H1 (cell line): ENCODE results near the gene TDG. TPM values are rescaled to one million over a fixed set of nuclear protein-coding genes. Genes with fewer than 3 reads are reported as not detected.

Experiments
- CTCF ChIA-PET: fragments of 300-600 bp; sonication (Branson Sonifier 250); formaldehyde crosslinking; loops from one replicate; lab custom pipeline; 2021; ENCODE audit not compliant: partially characterized antibody; lab: Charles Lee
- POLR2A ChIA-PET: fragments of 300-600 bp; sonication (Branson Sonifier 250); formaldehyde crosslinking; loops from one replicate; lab custom pipeline; 2021; ENCODE audit warnings: inconsistent platforms; ENCODE audit not compliant: partially characterized antibody; lab: Charles Lee
- DNase-seq, 2 experiments: peaks; one replicate each; pipeline versions ENCODE4 v3.0.0 to v3.0.0-alpha.2; 2010 to 2022; ENCODE audit warnings: low spot score in 2 of 2, low read depth in 1 of 2, mixed read lengths in 1 of 2
- FAIRE-seq: peaks from 2 replicates; lab custom pipeline; 2011; peaks lifted over from hg19 to GRCh38; lab: Jason Lieb, UNC
- H2AFZ ChIP-seq: 2 replicates; pipeline ENCODE4 v1.8.1; 2012; ENCODE audit warnings: low read length, inconsistent platforms
- H2AK5ac ChIP-seq: 2 replicates; pipeline ENCODE4 v1.6.1; 2013; ENCODE audit warnings: low read depth, low read length
- H2BK120ac ChIP-seq: replicated peaks from 2 replicates; pipeline ENCODE3; 2013; ENCODE audit warnings: low read depth, low read length, inconsistent platforms
- H2BK12ac ChIP-seq: 2 replicates; pipeline ENCODE4 v1.6.1; 2013; ENCODE audit warnings: low read depth, low read length
- H2BK15ac ChIP-seq: 2 replicates; pipeline ENCODE4 v1.6.1; 2013; ENCODE audit warnings: low read length
- H2BK20ac ChIP-seq: 2 replicates; pipeline ENCODE4 v1.6.1; 2013; ENCODE audit warnings: low read length
- H2BK5ac ChIP-seq: 2 replicates; pipeline ENCODE4 v1.6.1; 2013; ENCODE audit warnings: low read depth, low read length
- H3K14ac ChIP-seq: 2 replicates; pipeline ENCODE4 v1.6.1; 2013; ENCODE audit warnings: inconsistent platforms; ENCODE audit not compliant: insufficient read length
- H3K18ac ChIP-seq: 2 replicates; pipeline ENCODE4 v1.6.1; 2013; ENCODE audit warnings: low read length; ENCODE audit errors: extremely low read depth
- H3K23ac ChIP-seq: 2 replicates; pipeline ENCODE4 v1.6.1; 2013; ENCODE audit warnings: inconsistent platforms; ENCODE audit not compliant: insufficient read length
- H3K23me2 ChIP-seq: 2 replicates; pipeline ENCODE4 v1.6.1; 2013; ENCODE audit warnings: low read depth, low read length
- H3K27ac ChIP-seq: 2 replicates; pipeline ENCODE4 v1.6.1; 2011; ENCODE audit warnings: low read depth, low read length, inconsistent platforms
- H3K27me3 ChIP-seq, 4 experiments: replicated peaks in 1 of 4; 1 replicate in 1 of 4; 2 replicates in 3 of 4; pipeline versions ENCODE4 v1.6.1 to v1.8.1; 2011 to 2013; ENCODE audit warnings: low read length in 3 of 4, mild to moderate bottlenecking in 3 of 4, inconsistent platforms in 2 of 4, mixed read lengths in 2 of 4, moderate library complexity in 1 of 4; ENCODE audit not compliant: control insufficient read depth in 3 of 4, insufficient read depth in 3 of 4; ENCODE audit errors: extremely low read depth in 1 of 4
- H3K36me3 ChIP-seq, 4 experiments: 2 replicates each; pipeline versions ENCODE4 v1.6.1 to v1.8.1; 2011 to 2013; ENCODE audit warnings: mild to moderate bottlenecking in 4 of 4, low read length in 3 of 4, moderate library complexity in 2 of 4, control low read depth in 1 of 4, inconsistent platforms in 1 of 4; ENCODE audit not compliant: insufficient read depth in 4 of 4, control insufficient read depth in 2 of 4
- H3K4ac ChIP-seq: replicated peaks from 2 replicates; pipeline ENCODE3; 2013; ENCODE audit warnings: low read length, low read depth, mixed read lengths, inconsistent platforms; ENCODE audit not compliant: insufficient read length
- H3K4me1 ChIP-seq, 4 experiments: replicated peaks in 1 of 4; 1 replicate in 1 of 4; 2 replicates in 3 of 4; pipeline versions ENCODE4 v1.6.1 to v1.8.1; 2011 to 2013; ENCODE audit warnings: low read length in 3 of 4, inconsistent platforms in 2 of 4, mixed read lengths in 1 of 4; ENCODE audit not compliant: insufficient read depth in 4 of 4, control insufficient read depth in 3 of 4
- H3K4me2 ChIP-seq, 2 experiments: 2 replicates each; pipeline versions ENCODE4 v1.6.1 to v1.8.1; 2011 to 2013; ENCODE audit warnings: low read depth in 2 of 2, low read length in 2 of 2, control low read depth in 1 of 2, inconsistent platforms in 1 of 2, mild to moderate bottlenecking in 1 of 2; ENCODE audit not compliant: insufficient read depth in 1 of 2
- H3K4me3 ChIP-seq, 4 experiments: fragments of 200-600, 300-600 bp in 1 of 4; sonication (generic), shearing (Covaris generic), sonication (Bioruptor Twin) in 1 of 4; 2 replicates each; pipeline versions ENCODE4 v1.5.1 to v1.8.1; 2011 to 2016; ENCODE audit warnings: low read length in 4 of 4, low read depth in 3 of 4, control low read depth in 2 of 4, inconsistent platforms in 2 of 4, mild to moderate bottlenecking in 2 of 4, mixed read lengths in 1 of 4, moderate library complexity in 1 of 4; ENCODE audit not compliant: insufficient read depth in 2 of 4; ENCODE audit errors: extremely low read depth in 1 of 4
- H3K56ac ChIP-seq: replicated peaks from 2 replicates; pipeline ENCODE3; 2013; ENCODE audit warnings: low read depth, mild to moderate bottlenecking, mixed read lengths, low read length, inconsistent platforms; ENCODE audit not compliant: insufficient read length
- H3K79me1 ChIP-seq: 2 replicates; pipeline ENCODE4 v1.6.1; 2013; ENCODE audit warnings: low read depth, low read length, control low read depth
- H3K79me2 ChIP-seq, 2 experiments: 2 replicates each; pipeline versions ENCODE4 v1.6.1 to v1.8.1; 2012 to 2013; ENCODE audit warnings: low read length in 2 of 2, mild to moderate bottlenecking in 2 of 2, inconsistent platforms in 1 of 2; ENCODE audit not compliant: insufficient read depth in 2 of 2, control insufficient read depth in 1 of 2
- H3K9ac ChIP-seq, 4 experiments: replicated peaks in 1 of 4; 1 replicate in 1 of 4; 2 replicates in 3 of 4; pipeline versions ENCODE4 v1.6.1 to v1.8.1; 2011 to 2013; ENCODE audit warnings: low read depth in 3 of 4, low read length in 3 of 4, control low read depth in 2 of 4, mild to moderate bottlenecking in 2 of 4, moderate library complexity in 2 of 4, inconsistent platforms in 1 of 4; ENCODE audit errors: extremely low read depth in 1 of 4
- H3K9me3 ChIP-seq, 2 experiments: 2 replicates each; pipeline versions ENCODE4 v1.6.1 to v1.8.1; 2012 to 2013; ENCODE audit warnings: mild to moderate bottlenecking in 2 of 2, moderate library complexity in 2 of 2, control low read depth in 1 of 2, inconsistent platforms in 1 of 2, low read depth in 1 of 2, low read length in 1 of 2, mixed read lengths in 1 of 2; ENCODE audit not compliant: insufficient read depth in 2 of 2
- H4K20me1 ChIP-seq, 2 experiments: replicated peaks in 1 of 2; 2 replicates each; pipeline versions ENCODE3 to v1.8.1; 2011 to 2013; ENCODE audit warnings: inconsistent platforms in 2 of 2, low read length in 2 of 2, mild to moderate bottlenecking in 1 of 2; ENCODE audit not compliant: insufficient read depth in 2 of 2, control insufficient read depth in 1 of 2
- H4K5ac ChIP-seq: 2 replicates; pipeline ENCODE4 v1.6.1; 2013; ENCODE audit warnings: low read length, low read depth, mixed read lengths, inconsistent platforms; ENCODE audit not compliant: insufficient read length
- H4K8ac ChIP-seq: 2 replicates; pipeline ENCODE4 v1.8.0; 2013; ENCODE audit warnings: mild to moderate bottlenecking, moderate library complexity, low read length, inconsistent platforms; ENCODE audit not compliant: insufficient read depth; ENCODE audit errors: extremely low read depth
- H4K91ac ChIP-seq: replicated peaks from 2 replicates; pipeline ENCODE3; 2013; ENCODE audit warnings: low read length, mixed read lengths, inconsistent platforms; ENCODE audit not compliant: insufficient read length
- BCL11A ChIP-seq, 2 experiments: IDR thresholded peaks; one replicate each; pipeline ENCODE4 v1.6.1; 2011; ENCODE audit warnings: low read depth in 2 of 2, low read length in 2 of 2, mild to moderate bottlenecking in 2 of 2
- CHD2 ChIP-seq: IDR thresholded peaks from 2 replicates; pipeline ENCODE4 v1.6.1; 2012; ENCODE audit warnings: low read length, improper control_type of control experiment
- EZH2 ChIP-seq: fragments of 200-600 bp; sonication (generic); IDR thresholded peaks from 2 replicates; pipeline ENCODE4 v1.7.1; 2012; ENCODE audit warnings: low read depth, mild to moderate bottlenecking, moderate library complexity, low read length, inconsistent platforms; ENCODE audit not compliant: severe bottlenecking
- FOSL1 ChIP-seq: IDR thresholded peaks from 2 replicates; pipeline ENCODE4 v1.6.1; 2011; ENCODE audit warnings: mild to moderate bottlenecking, low read depth, low read length, moderate library complexity; ENCODE audit not compliant: insufficient read depth
- JUND ChIP-seq: IDR thresholded peaks from 2 replicates; pipeline ENCODE4 v1.6.1; 2011; ENCODE audit warnings: mild to moderate bottlenecking, improper control_type of control experiment, low read length
- RAD21 ChIP-seq, 2 experiments: IDR thresholded peaks in 1 of 2; conservative IDR thresholded peaks in 1 of 2; 2 replicates each; pipeline ENCODE4 v1.6.1; 2011; ENCODE audit warnings: low read depth in 2 of 2, low read length in 2 of 2, improper control_type of control experiment in 1 of 2, inconsistent platforms in 1 of 2, mild to moderate bottlenecking in 1 of 2, moderate library complexity in 1 of 2
- RFX5 ChIP-seq: IDR thresholded peaks from 2 replicates; pipeline ENCODE4 v1.6.1; 2011; ENCODE audit warnings: low read depth, low read length, improper control_type of control experiment, borderline replicate concordance
- RXRA ChIP-seq: IDR thresholded peaks from 2 replicates; pipeline ENCODE4 v1.6.1; 2011; ENCODE audit warnings: low read depth, mild to moderate bottlenecking, low read length, moderate library complexity; ENCODE audit not compliant: insufficient read depth
- SAP30 ChIP-seq: fragments of 300-600 bp; sonication (generic); IDR thresholded peaks from 2 replicates; pipeline ENCODE4 v1.7.1; 2012; ENCODE audit warnings: low read length, moderate library complexity, mild to moderate bottlenecking, inconsistent platforms; ENCODE audit not compliant: insufficient read depth, insufficient replicate concordance
- SRF ChIP-seq: IDR thresholded peaks from 2 replicates; pipeline ENCODE4 v1.6.1; 2011; ENCODE audit warnings: mild to moderate bottlenecking, low read depth, low read length, moderate library complexity
- TAF1 ChIP-seq: IDR thresholded peaks from 2 replicates; pipeline ENCODE4 v1.6.1; 2011; ENCODE audit warnings: mild to moderate bottlenecking, low read depth, low read length
- WGBS, 2 experiments: shearing (Covaris generic) in 1 of 2; methylation state at CpG; one replicate each; pipeline versions ENCODE4 v1.1.6 to v1.1.7; 2013 to 2015; ENCODE audit warnings: low lambda C conversion rate in 2 of 2, mixed read lengths in 2 of 2, inconsistent platforms in 1 of 2, low coverage in 1 of 2, missing lambda C conversion rate in 1 of 2; ENCODE audit not compliant: insufficient replicate concordance in 2 of 2, insufficient coverage in 1 of 2, insufficient read length in 1 of 2; ENCODE audit errors: extremely low coverage in 1 of 2, missing lambda C conversion rate in 1 of 2; 5-methylcytosine and 5-hydroxymethylcytosine counted together
- polyA plus RNA-seq, 7 experiments: library from polyadenylated mRNA; depleted of rRNA in 3 of 7; stranded (reverse) in 5 of 7; unstranded in 2 of 7; fragments of >200 nt in 5 of 7; fragments of 200-250 nt in 2 of 7; gene quantifications; 1 replicate in 5 of 7; 2 replicates in 1 of 7; 4 replicates in 1 of 7; pipeline versions ENCODE4 v1.2.1 to v1.2.3, GENCODE V29; 2011 to 2013; ENCODE audit warnings: missing spikeins in 2 of 7, mixed read lengths in 2 of 7
- total RNA-seq: library from RNA; stranded (reverse); fragmentation: NEBNext Ultra II Directional; extraction: Animal tissue kit (Norgen Biotek cat#: 25700); gene quantifications from 2 replicates; pipeline ENCODE4 v1.2.1, GENCODE V29; 2021
- TF ChIP-seq, protein P1 (sequence below): IDR thresholded peaks from 2 replicates; pipeline ENCODE4 v1.6.1; 2012; ENCODE audit warnings: low read length, inconsistent platforms

TDG gene
- total and polyA plus RNA-seq, 2 of the 8 experiments (the other 6 are each of a cell fraction or from before 2014, with no cell fraction given): 22.7 to 47.8 TPM

DNA sequence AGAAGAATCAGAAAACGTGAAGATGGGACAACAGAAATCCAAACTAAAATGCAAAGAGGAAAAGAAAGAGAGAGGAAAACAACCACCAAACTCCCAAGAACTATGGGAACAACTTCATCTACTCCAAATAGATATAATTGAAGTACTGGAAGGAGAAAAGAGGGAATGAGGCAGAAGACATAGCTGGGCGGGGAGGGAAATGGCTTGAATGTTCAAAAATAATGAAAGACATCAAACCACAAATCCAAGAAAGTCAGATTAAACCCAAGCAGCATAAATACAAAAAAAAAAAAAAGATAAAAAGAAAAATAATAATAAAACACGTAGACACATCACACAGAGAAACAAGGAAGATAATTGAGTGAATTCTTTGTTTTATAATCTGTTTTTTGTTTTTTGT, 47.8 kb upstream of the TDG start:
- no peak overlapping the region for H2AFZ ChIP-seq
- 53% methylated on average over 3 of the region's 3 CpGs; no CpG with 5 or more reads in 1 of the 2 experiments for WGBS, 2 experiments
- H3K4me3 ChIP-seq: no peak overlapping the region
- no peak overlapping the region for H4K91ac ChIP-seq
- H3K4me2 ChIP-seq: no peak overlapping the region
- H3K56ac ChIP-seq: no peak overlapping the region
- FAIRE-seq (no peak), DNase-seq (no peak)
- no peak overlapping the region for H2AK5ac ChIP-seq
- H3K79me1 ChIP-seq: no peaks in the 10 kb centered on the region
- POLR2A ChIA-PET: interaction anchor here (1.0 to 2.0 kb wide), 2 partner anchors 10 to 12 kb away, joined by 4 to 6 read pairs; partner anchors contain the start of gene HSP90B1
- no peaks in the 10 kb centered on the region for H3K27me3 ChIP-seq
- no peak overlapping the region for H4K8ac ChIP-seq
- peaks cover 0 to 3% of the 10 kb centered on the region in 2 experiments; a peak in 2 of 4 replicates for H3K9me3 ChIP-seq
- no peak overlapping the region for H2BK15ac ChIP-seq
- H2BK120ac ChIP-seq: no peak overlapping the region
- no peaks in the 10 kb centered on the region for H3K4me1 ChIP-seq
- no peak overlapping the region for H3K18ac ChIP-seq
- no peak overlapping the region for H2BK12ac ChIP-seq
- H2BK5ac ChIP-seq: no peak overlapping the region
- H3K27ac ChIP-seq: no peak overlapping the region
- CTCF ChIA-PET: interaction anchor here (0.6 to 0.8 kb wide), 3 partner anchors 12 to 359 kb away, joined by 3 to 4 read pairs (median 3); no protein-coding TSS in a partner anchor
- H3K4ac ChIP-seq: no peak overlapping the region
- H3K23ac ChIP-seq: no peak overlapping the region
- no peaks in the 10 kb centered on the region for H3K36me3 ChIP-seq
- H4K5ac ChIP-seq: no peak overlapping the region
- H3K23me2 ChIP-seq: no peaks in the 10 kb centered on the region
- H4K20me1 ChIP-seq: no peaks in the 10 kb centered on the region
- no peak for TF ChIP-seq SRF
- TF ChIP-seq EZH2: no peak
- TF ChIP-seq CHD2: no peak
- no peak for TF ChIP-seq RXRA
- TF ChIP-seq RFX5: no peak
- TF ChIP-seq JUND: no peak
- no peak for TF ChIP-seq FOSL1
- no peak for TF ChIP-seq RAD21 (IDR thresholded peaks at IDR 0.05 in 1 of 2, conservative IDR thresholded peaks at IDR 0.05 in 1 of 2; ENCODE audit: low read depth in 2 of 2, low read length in 2 of 2)
- no peak for TF ChIP-seq TAF1
- TF ChIP-seq BCL11A (IDR thresholded peaks at IDR 0.05; ENCODE audit: low read depth in 2 of 2, low read length in 2 of 2): no peak
- TF ChIP-seq, protein P1, sequence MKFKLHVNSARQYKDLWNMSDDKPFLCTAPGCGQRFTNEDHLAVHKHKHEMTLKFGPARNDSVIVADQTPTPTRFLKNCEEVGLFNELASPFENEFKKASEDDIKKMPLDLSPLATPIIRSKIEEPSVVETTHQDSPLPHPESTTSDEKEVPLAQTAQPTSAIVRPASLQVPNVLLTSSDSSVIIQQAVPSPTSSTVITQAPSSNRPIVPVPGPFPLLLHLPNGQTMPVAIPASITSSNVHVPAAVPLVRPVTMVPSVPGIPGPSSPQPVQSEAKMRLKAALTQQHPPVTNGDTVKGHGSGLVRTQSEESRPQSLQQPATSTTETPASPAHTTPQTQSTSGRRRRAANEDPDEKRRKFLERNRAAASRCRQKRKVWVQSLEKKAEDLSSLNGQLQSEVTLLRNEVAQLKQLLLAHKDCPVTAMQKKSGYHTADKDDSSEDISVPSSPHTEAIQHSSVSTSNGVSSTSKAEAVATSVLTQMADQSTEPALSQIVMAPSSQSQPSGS: no peak
- no peak for TF ChIP-seq SAP30
- no peak overlapping the region for H3K9ac ChIP-seq
- H2BK20ac ChIP-seq: no peak overlapping the region
- no peaks in the 10 kb centered on the region for H3K79me2 ChIP-seq
- no peak overlapping the region for H3K14ac ChIP-seq
